ENCODE data around the gene CACTIN. TPM values are rescaled to one million over a fixed set of nuclear protein-coding genes. Genes with fewer than 3 reads are reported as not detected.

Gene CACTIN
- total and polyA plus RNA-seq, 2 of the 4 experiments (the other 2 are of a cell fraction): 10.8 to 19.5 TPM

GRCh38 chr19:3618144-3618810 is 8.3 kb downstream of the CACTIN start:
- H2AK9ac ChIP-seq (replicated peaks; ENCODE audit: low read depth, low read length, poor library complexity): peak overlapping the region; percentile 60
- no peak overlapping the region for H4K91ac ChIP-seq (ENCODE audit: insufficient read depth, low read depth, low read length)
- H2AK5ac ChIP-seq (ENCODE audit: low read depth, low read length): peak overlapping the region; percentile 85
- intact Hi-C loops (cut with micrococcal nuclease): loop anchor here (1.0 to 10.0 kb wide), 2 partner anchors 73 to 293 kb away; no protein-coding TSS in a partner anchor
- no peak overlapping the region for H3K23ac ChIP-seq (ENCODE audit: low read depth, low read length)
- 85% methylated on average over 13 of the region's 31 CpGs; no CpG with 5 or more reads in 1 of the 2 experiments for WGBS, 2 experiments (ENCODE audit: extremely low coverage in 2 of 2, insufficient read length in 1 of 2)
- DNase-seq: peak; percentile 29
- dilution Hi-C loops (cut with HindIII; ENCODE audit: low sequenced_read_pairs, unreplicated experiment): no loop called here
- in situ Hi-C loops (cut with MboI; ENCODE audit: low sequenced_read_pairs): loop anchor here (25.0 kb wide), 1 partner anchor 306 kb away; no protein-coding TSS in a partner anchor
- H3K9me1 ChIP-seq (ENCODE audit: insufficient read depth, low read length): no peaks in the 10 kb centered on the region
- ChIA-PET POLR2A (ENCODE audit: unreplicated experiment) (no interaction called here), CTCF (no interaction called here)
- H2BK15ac ChIP-seq (ENCODE audit: low read depth, low read length): no peak overlapping the region
- H3K27me3 ChIP-seq (ENCODE audit: control insufficient read depth, insufficient read depth, low read length): no peaks in the 10 kb centered on the region
- H2BK5ac ChIP-seq (ENCODE audit: low read depth, low read length, poor library complexity, severe bottlenecking): no peak overlapping the region
- H3K4ac ChIP-seq (ENCODE audit: low read depth, low read length): no peak overlapping the region
- H4K20me1 ChIP-seq (ENCODE audit: insufficient read depth, low read length): peaks cover 7% of the 10 kb centered on the region; the same call in 1 of the 2 replicates
- H3K9ac ChIP-seq (ENCODE audit: low read depth, low read length): no peak overlapping the region
- ATAC-seq (ENCODE audit: low read depth): peak; percentile 95
- no peak overlapping the region for H3K14ac ChIP-seq (replicated peaks; ENCODE audit: low read depth, low read length)
- no peak overlapping the region; the same call in 1 of the 2 replicates for H3K4me2 ChIP-seq (ENCODE audit: low read depth, low read length)
- peaks cover 29% of the 10 kb centered on the region for H3K36me3 ChIP-seq (ENCODE audit: control insufficient read depth, insufficient read depth, low read length)
- no peak overlapping the region for H4K5ac ChIP-seq (ENCODE audit: low read depth, low read length)
- peaks cover 3% of the 10 kb centered on the region; the same call in 1 of the 2 replicates for H3K4me1 ChIP-seq (ENCODE audit: control insufficient read depth, insufficient read depth, low read length)
- H3K27ac ChIP-seq (ENCODE audit: insufficient read depth, low read length): no peak overlapping the region
- H2BK20ac ChIP-seq (ENCODE audit: low read depth, low read length): no peak overlapping the region
- TF ChIP-seq USF2 (IDR thresholded peaks at IDR 0.05; ENCODE audit: low read depth, low read length): no peak
- no peak for TF ChIP-seq BHLHE40 (IDR thresholded peaks at IDR 0.05; ENCODE audit: low read depth, low read length)
- TF ChIP-seq SMC3 (IDR thresholded peaks at IDR 0.05; ENCODE audit: low read depth, low read length): peak; percentile 82
- TF ChIP-seq CTCF (conservative IDR thresholded peaks at IDR 0.05; ENCODE audit: low read depth, low read length): peak; percentile 84
- TF ChIP-seq FOS (IDR thresholded peaks at IDR 0.05; ENCODE audit: low read depth, low read length): no peak
- TF ChIP-seq MAFK (IDR thresholded peaks at IDR 0.05; ENCODE audit: low read depth, low read length): peak; percentile 73
- peak; percentile 88 for TF ChIP-seq MAZ (IDR thresholded peaks at IDR 0.05; ENCODE audit: borderline replicate concordance, low read depth, low read length)
- no peak for TF ChIP-seq CEBPB (IDR thresholded peaks at IDR 0.05; ENCODE audit: low read depth, low read length)
- no peak for TF ChIP-seq POLR2A (IDR thresholded peaks at IDR 0.05; ENCODE audit: low read depth, low read length)
- peak; percentile 80 for TF ChIP-seq RAD21 (IDR thresholded peaks at IDR 0.05; ENCODE audit: low read length)
- TF ChIP-seq MXI1 (IDR thresholded peaks at IDR 0.05; ENCODE audit: borderline replicate concordance, low read depth, low read length): no peak
- H4K8ac ChIP-seq (ENCODE audit: low read depth in 2 of 2, low read length in 2 of 2): peak overlapping the region in 1 of 2 experiments; percentile 4; a peak in 1 of 4 replicates
- no peaks in the 10 kb centered on the region for H3K9me3 ChIP-seq (ENCODE audit: control insufficient read depth, insufficient read depth, low read length)
- H3K4me3 ChIP-seq (ENCODE audit: insufficient read depth, low read depth, low read length): no peak overlapping the region
- BruUV-seq (replicated peaks): no TSS peak
- H2BK120ac ChIP-seq (ENCODE audit: low read depth, low read length): no peak overlapping the region
- peaks cover 3 to 17% of the 10 kb centered on the region in 2 experiments; a peak in 1 of 4 replicates for H3K79me1 ChIP-seq (ENCODE audit: low read depth in 1 of 2, low read length in 2 of 2)
- H3K56ac ChIP-seq (ENCODE audit: extremely low read depth, insufficient read depth, low read length): no peak overlapping the region
- H2AFZ ChIP-seq (replicated peaks; ENCODE audit: low read length, poor library complexity): peak overlapping the region; percentile 73
- H3K18ac ChIP-seq (ENCODE audit: low read depth, low read length): no peak overlapping the region

Data from IMR-90 (cell line).